ENCODE measurements around the gene YWHAB.

Gene YWHAB

DNA sequence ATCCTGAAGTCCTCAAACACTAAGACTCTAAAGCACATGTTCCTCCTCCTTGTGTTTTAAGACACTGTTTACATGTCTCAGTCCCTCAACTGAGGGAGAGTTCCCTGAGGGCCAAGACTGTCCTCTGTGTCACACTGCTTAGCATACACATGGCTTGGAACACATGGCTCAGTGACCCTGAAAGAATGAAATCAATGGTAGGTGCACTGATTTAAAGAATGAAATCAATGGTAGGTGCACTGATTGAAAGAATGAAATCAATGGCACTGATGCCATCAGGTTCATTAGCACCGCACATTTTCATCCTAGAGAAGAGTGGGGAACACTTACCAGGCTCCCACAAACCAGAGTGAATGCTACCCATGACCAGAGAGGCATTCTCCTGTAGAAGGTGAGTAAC, 64.9 kb downstream of the YWHAB start:
- no peak overlapping the region for H3K4me2 ChIP-seq (ENCODE audit: low read depth, low read length, poor library complexity, severe bottlenecking)
- H3K9me2 ChIP-seq (replicated peaks; ENCODE audit: low read depth, low read length): no peaks in the 10 kb centered on the region
- H3F3A ChIP-seq (ENCODE audit: low read depth): no peaks in the 10 kb centered on the region
- no peak overlapping the region for H2AFZ ChIP-seq (ENCODE audit: low read length)
- no peaks in the 10 kb centered on the region for H3K27me3 ChIP-seq (ENCODE audit: insufficient read depth, low read length, poor library complexity, severe bottlenecking)
- H3K36me3 ChIP-seq (ENCODE audit: insufficient read depth, low read length): peaks cover 95% of the 10 kb centered on the region; the same call in 1 of the 2 replicates
- H3K4me1 ChIP-seq (ENCODE audit: insufficient read depth, low read length, poor library complexity, severe bottlenecking): no peaks in the 10 kb centered on the region
- H4K20me1 ChIP-seq (ENCODE audit: insufficient read depth, low read length, poor library complexity, severe bottlenecking): peaks cover 4% of the 10 kb centered on the region
- H3K9me3 ChIP-seq (ENCODE audit: insufficient read depth, low read depth, low read length): no peaks in the 10 kb centered on the region
- TF ChIP-seq, protein P1, sequence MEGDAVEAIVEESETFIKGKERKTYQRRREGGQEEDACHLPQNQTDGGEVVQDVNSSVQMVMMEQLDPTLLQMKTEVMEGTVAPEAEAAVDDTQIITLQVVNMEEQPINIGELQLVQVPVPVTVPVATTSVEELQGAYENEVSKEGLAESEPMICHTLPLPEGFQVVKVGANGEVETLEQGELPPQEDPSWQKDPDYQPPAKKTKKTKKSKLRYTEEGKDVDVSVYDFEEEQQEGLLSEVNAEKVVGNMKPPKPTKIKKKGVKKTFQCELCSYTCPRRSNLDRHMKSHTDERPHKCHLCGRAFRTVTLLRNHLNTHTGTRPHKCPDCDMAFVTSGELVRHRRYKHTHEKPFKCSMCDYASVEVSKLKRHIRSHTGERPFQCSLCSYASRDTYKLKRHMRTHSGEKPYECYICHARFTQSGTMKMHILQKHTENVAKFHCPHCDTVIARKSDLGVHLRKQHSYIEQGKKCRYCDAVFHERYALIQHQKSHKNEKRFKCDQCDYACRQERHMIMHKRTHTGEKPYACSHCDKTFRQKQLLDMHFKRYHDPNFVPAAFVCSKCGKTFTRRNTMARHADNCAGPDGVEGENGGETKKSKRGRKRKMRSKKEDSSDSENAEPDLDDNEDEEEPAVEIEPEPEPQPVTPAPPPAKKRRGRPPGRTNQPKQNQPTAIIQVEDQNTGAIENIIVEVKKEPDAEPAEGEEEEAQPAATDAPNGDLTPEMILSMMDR (conservative IDR thresholded peaks at IDR 0.05; ENCODE audit: low read length): no peak
- no peak for TF ChIP-seq EZH2phosphoT487 (IDR thresholded peaks at IDR 0.05; ENCODE audit: borderline replicate concordance)
- no peaks in the 10 kb centered on the region for H3K79me2 ChIP-seq (ENCODE audit: insufficient read depth, low read length)
- H3K4me3 ChIP-seq (ENCODE audit: low read length, poor library complexity, severe bottlenecking): no peak overlapping the region
- no peak overlapping the region for H3K9ac ChIP-seq (ENCODE audit: low read depth, low read length, poor library complexity, severe bottlenecking)

DNA sequence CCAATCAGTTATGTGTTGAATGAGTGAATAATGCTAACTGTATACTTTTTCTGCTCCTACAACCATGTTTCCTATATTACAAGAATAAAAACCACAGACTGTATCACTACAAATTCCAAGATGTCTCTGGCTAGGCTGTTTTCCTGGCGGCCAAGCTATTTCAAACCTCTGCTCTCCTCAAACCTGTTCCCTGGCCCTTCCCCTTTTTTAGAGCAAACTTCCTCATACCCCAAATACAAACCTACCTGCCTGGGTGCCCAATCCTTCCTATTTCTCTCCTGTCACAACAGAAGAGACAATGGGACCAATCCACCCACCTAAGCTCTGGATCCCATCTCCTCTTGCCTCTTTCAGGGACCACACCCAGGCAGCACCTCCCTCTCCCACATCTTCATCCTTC, 67.2 kb downstream of the YWHAB start:
- peaks cover 23% of the 10 kb centered on the region for H3K79me2 ChIP-seq (ENCODE audit: insufficient read depth, low read length)
- H3K4me2 ChIP-seq (ENCODE audit: low read depth, low read length, poor library complexity, severe bottlenecking): no peak overlapping the region
- H3K4me3 ChIP-seq (ENCODE audit: low read length, poor library complexity, severe bottlenecking): no peak overlapping the region
- H3K36me3 ChIP-seq (ENCODE audit: insufficient read depth, low read length): peaks cover 85% of the 10 kb centered on the region
- no peaks in the 10 kb centered on the region for H3F3A ChIP-seq (ENCODE audit: low read depth)
- H3K9me3 ChIP-seq (ENCODE audit: insufficient read depth, low read depth, low read length): no peaks in the 10 kb centered on the region
- H3K9me2 ChIP-seq (replicated peaks; ENCODE audit: low read depth, low read length): no peaks in the 10 kb centered on the region
- H3K9ac ChIP-seq (ENCODE audit: low read depth, low read length, poor library complexity, severe bottlenecking): no peak overlapping the region
- no peak for TF ChIP-seq EZH2phosphoT487 (IDR thresholded peaks at IDR 0.05; ENCODE audit: borderline replicate concordance)
- TF ChIP-seq, protein P1 (conservative IDR thresholded peaks at IDR 0.05; ENCODE audit: low read length): no peak
- H3K27me3 ChIP-seq (ENCODE audit: insufficient read depth, low read length, poor library complexity, severe bottlenecking): no peaks in the 10 kb centered on the region
- H4K20me1 ChIP-seq (ENCODE audit: insufficient read depth, low read length, poor library complexity, severe bottlenecking): peaks cover 4% of the 10 kb centered on the region
- no peak overlapping the region for H2AFZ ChIP-seq (ENCODE audit: low read length)
- peaks cover 9% of the 10 kb centered on the region for H3K4me1 ChIP-seq (ENCODE audit: insufficient read depth, low read length, poor library complexity, severe bottlenecking)

DNA sequence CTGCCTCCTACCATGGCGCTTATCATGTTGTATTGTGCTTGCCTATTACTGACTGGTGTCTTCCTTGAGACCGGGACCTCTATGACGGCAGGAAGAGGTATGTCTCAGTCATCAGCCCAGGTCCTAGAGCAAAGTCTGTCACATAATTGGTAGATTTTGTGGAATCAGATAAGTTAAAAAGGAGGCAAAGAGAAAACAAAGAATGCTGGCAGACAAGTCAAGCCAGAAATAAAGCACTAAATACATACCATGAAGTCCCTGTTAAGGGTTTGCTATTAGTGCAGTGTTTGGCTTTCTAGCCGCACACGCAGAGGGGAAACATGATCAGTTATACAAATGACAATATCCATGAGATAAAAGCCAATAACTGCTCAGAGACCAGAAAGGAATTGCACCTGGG, 68.7 kb downstream of the YWHAB start:
- peaks cover 38% of the 10 kb centered on the region for H3K79me2 ChIP-seq (ENCODE audit: insufficient read depth, low read length)
- H3K9me2 ChIP-seq (replicated peaks; ENCODE audit: low read depth, low read length): no peaks in the 10 kb centered on the region
- H3K9ac ChIP-seq (ENCODE audit: low read depth, low read length, poor library complexity, severe bottlenecking): no peak overlapping the region
- no peak overlapping the region for H3K4me2 ChIP-seq (ENCODE audit: low read depth, low read length, poor library complexity, severe bottlenecking)
- no peaks in the 10 kb centered on the region for H3K9me3 ChIP-seq (ENCODE audit: insufficient read depth, low read depth, low read length)
- H3K4me1 ChIP-seq (ENCODE audit: insufficient read depth, low read length, poor library complexity, severe bottlenecking): peaks cover 22% of the 10 kb centered on the region
- TF ChIP-seq, protein P1 (conservative IDR thresholded peaks at IDR 0.05; ENCODE audit: low read length): no peak
- TF ChIP-seq EZH2phosphoT487 (IDR thresholded peaks at IDR 0.05; ENCODE audit: borderline replicate concordance): no peak
- H2AFZ ChIP-seq (ENCODE audit: low read length): no peak overlapping the region
- H3K4me3 ChIP-seq (ENCODE audit: low read length, poor library complexity, severe bottlenecking): no peak overlapping the region
- no peaks in the 10 kb centered on the region for H3F3A ChIP-seq (ENCODE audit: low read depth)
- H3K27me3 ChIP-seq (ENCODE audit: insufficient read depth, low read length, poor library complexity, severe bottlenecking): no peaks in the 10 kb centered on the region
- H4K20me1 ChIP-seq (ENCODE audit: insufficient read depth, low read length, poor library complexity, severe bottlenecking): peaks cover 13% of the 10 kb centered on the region
- H3K36me3 ChIP-seq (ENCODE audit: insufficient read depth, low read length): peaks cover 70% of the 10 kb centered on the region

Data from Loucy (cell line).